ENCODE data around the gene TRAT1.

- TF ChIP-seq CTCF (IDR thresholded peaks at IDR 0.05) (no peak), EZH2 (IDR thresholded peaks at IDR 0.05; ENCODE audit: borderline replicate concordance, insufficient read depth, low read depth, low read length, poor library complexity, severe bottlenecking) (no peak)
These were observed 55.3 kb downstream of the TRAT1 start for GRCh38 chr3:108877901-108878300.
